GM12891 (cell line): ENCODE results near the gene LMLN.

ENCODE experiments used
- POLR2A ChIP-seq: IDR thresholded peaks from 2 replicates; pipeline ENCODE4 v1.6.1; 2011; ENCODE audit warnings: low read depth, low read length, control low read depth
- POLR2AphosphoS5 ChIP-seq: IDR thresholded peaks from 2 replicates; pipeline ENCODE4 v1.6.1; 2011; ENCODE audit warnings: low read depth, low read length, control low read depth
- SPI1 ChIP-seq: IDR thresholded peaks from 2 replicates; pipeline ENCODE4 v1.6.1; 2011; ENCODE audit warnings: low read depth, low read length, control low read depth
- TAF1 ChIP-seq: IDR thresholded peaks from 2 replicates; pipeline ENCODE4 v1.6.1; 2011; ENCODE audit warnings: low read depth, low read length, control low read depth

- TF ChIP-seq POLR2AphosphoS5 (no peak), SPI1 (no peak), TAF1 (no peak), POLR2A (no peak)
Observed at GRCh38 chr3:198061119-198062067, 101.4 kb downstream of the LMLN start.
